NCI-H526 (cell line): Measurements from ENCODE around the gene TXNIP.
"Not testable (repeated sequence)": the region's sequence is repeated elsewhere in the genome, so short reads cannot be mapped to it uniquely, and the experiment has no call there.

Experiments used
- DNase-seq, 2 experiments: peaks; one replicate each; lab custom pipeline; 2025; lab: John Stamatoyannopoulos, UW

The TXNIP gene

GRCh38 chr1:145996433-145997015 lies at the start of gene TXNIP:
Gene TXNIP (minus strand): TSS chr1:145996579. CDS start chr1:145996266, 313 bp downstream.
- peak; percentile 99 to 100 for DNase-seq

GRCh38 chr1:146039844-146040194 lies 43.4 kb upstream of the TXNIP start:
- DNase-seq, result peak in 1 of 2 experiments; percentile 39

- DNase-seq, result peak; percentile 97 to 98
Observed at GRCh38 chr1:146036965-146037646, 40.7 kb upstream of the TXNIP start.

- DNase-seq, result peak in 1 of 2 experiments; percentile 81
Observed at GRCh38 chr1:146036241-146036964, 40.0 kb upstream of the TXNIP start.

GRCh38 chr1:146035048-146035423 lies 38.7 kb upstream of the TXNIP start:
- peak in 1 of 2 experiments; percentile 69 for DNase-seq

- DNase-seq, result peak in 1 of 2 experiments; percentile 92
Observed at GRCh38 chr1:146032631-146033219, 36.3 kb upstream of the TXNIP start.

- no peak for DNase-seq
Observed at GRCh38 chr1:146031476-146031875, 35.1 kb upstream of the TXNIP start.

- DNase-seq, result no peak
Observed at GRCh38 chr1:146029117-146029516, 32.7 kb upstream of the TXNIP start.

GRCh38 chr1:146026650-146027049 lies 30.3 kb upstream of the TXNIP start:
- DNase-seq, result not testable (repeated sequence)

GRCh38 chr1:146025787-146026495 lies 29.6 kb upstream of the TXNIP start:
- DNase-seq, result not testable (repeated sequence)

- no peak for DNase-seq
Observed at GRCh38 chr1:146022403-146023127, 26.2 kb upstream of the TXNIP start.

GRCh38 chr1:146021622-146022402 lies 25.4 kb upstream of the TXNIP start, which contains the start of gene HJV:
Gene HJV (minus strand): TSS chr1:146021735. CDS start chr1:146020231, 1,504 bp downstream.
- no peak for DNase-seq

GRCh38 chr1:146021050-146021445 lies 24.7 kb upstream of the TXNIP start:
- peak in 1 of 2 experiments; percentile 59 for DNase-seq

GRCh38 chr1:146020058-146021049 lies 24.0 kb upstream of the TXNIP start:
- peak; percentile 97 for DNase-seq

- DNase-seq, result no peak
Observed at GRCh38 chr1:146019231-146020057, 23.1 kb upstream of the TXNIP start.

GRCh38 chr1:146016891-146017290 lies 20.5 kb upstream of the TXNIP start:
- DNase-seq, result no peak

GRCh38 chr1:146013559-146013922 lies 17.2 kb upstream of the TXNIP start:
- DNase-seq, result no peak
